CD4-positive, CD25-positive, alpha-beta regulatory T cell (primary cell): Measurements from ENCODE around the gene TLX1. TPM values are rescaled to one million over a fixed set of nuclear protein-coding genes. Genes with fewer than 3 reads are reported as not detected.
A peak's percentile ranks its signal among the peaks of the same experiment; 100 is the strongest.

ENCODE experiments used
- ATAC-seq, 2 donors: fragments of 150-1000 bp; cut with Tn5 transposase; one replicate each; pipeline ENCODE4 v1.10.0; 2021; ENCODE audit warnings: low read depth in 2 of 2, moderate number of reproducible peaks in 2 of 2, moderate library complexity in 1 of 2
- DNase-seq, 3 donors: peaks; one replicate each; pipeline versions ENCODE4 v3.0.0 to v3.0.0-alpha.2; 2012 to 2022; ENCODE audit warnings: mixed read lengths in 1 of 3
- H3K27ac ChIP-seq: one replicate; pipeline ENCODE4 v1.7.0; 2013; ENCODE audit warnings: mild to moderate bottlenecking, low read length; ENCODE audit not compliant: insufficient read depth, poor library complexity, severe bottlenecking
- H3K27me3 ChIP-seq: one replicate; pipeline ENCODE4 v1.7.0; 2013; ENCODE audit warnings: low read length; ENCODE audit not compliant: control insufficient read depth, insufficient read depth
- H3K36me3 ChIP-seq: one replicate; pipeline ENCODE4 v1.7.0; 2013; ENCODE audit warnings: mild to moderate bottlenecking, low read length, moderate library complexity; ENCODE audit not compliant: control insufficient read depth, insufficient read depth
- H3K4me1 ChIP-seq: 2 replicates; pipeline ENCODE4 v1.7.0; 2013; ENCODE audit warnings: mild to moderate bottlenecking, low read length; ENCODE audit not compliant: insufficient read depth, control insufficient read depth, poor library complexity, severe bottlenecking
- H3K4me3 ChIP-seq: one replicate; pipeline ENCODE4 v1.7.0; 2013; ENCODE audit warnings: low read depth, mild to moderate bottlenecking, low read length, moderate library complexity
- H3K9me3 ChIP-seq, 2 experiments: 1 replicate in 1 of 2; 2 replicates in 1 of 2; pipeline ENCODE4 v1.7.0; 2013; ENCODE audit warnings: low read length in 2 of 2, mild to moderate bottlenecking in 1 of 2, moderate library complexity in 1 of 2; ENCODE audit not compliant: control insufficient read depth in 2 of 2
- H3K27ac Mint-ChIP-seq, 3 donors: one replicate each; pipeline ENCODE4 v1.8.0; 2020 to 2022; ENCODE audit warnings: mild to moderate bottlenecking in 3 of 3, mixed read lengths in 3 of 3, moderate library complexity in 2 of 3
- H3K27me3 Mint-ChIP-seq: one replicate; pipeline ENCODE4 v1.8.0; 2022; ENCODE audit warnings: mild to moderate bottlenecking, mixed read lengths
- H3K36me3 Mint-ChIP-seq: one replicate; pipeline ENCODE4 v1.8.0; 2020; ENCODE audit warnings: mixed read lengths
- H3K4me1 Mint-ChIP-seq, 4 donors: one replicate each; pipeline ENCODE4 v1.8.0; 2020 to 2022; ENCODE audit warnings: mixed read lengths in 4 of 4, mild to moderate bottlenecking in 1 of 4
- H3K4me3 Mint-ChIP-seq, 4 donors: one replicate each; pipeline ENCODE4 v1.8.0; 2020 to 2022; ENCODE audit warnings: mild to moderate bottlenecking in 4 of 4, mixed read lengths in 4 of 4, moderate library complexity in 3 of 4
- H3K9me3 Mint-ChIP-seq, 7 donors: one replicate each; pipeline ENCODE4 v1.8.0; 2020 to 2022; ENCODE audit warnings: mixed read lengths in 7 of 7, mild to moderate bottlenecking in 3 of 7, moderate library complexity in 2 of 7
- polyA plus RNA-seq, 4 donors: library from polyadenylated mRNA; unstranded; fragments of 300-500 nt; fragmentation: Illumina TruSeq; gene quantifications; one replicate each; pipeline ENCODE4 v1.2.3, GENCODE V29; 2021
- total RNA-seq: library from RNA; stranded (reverse); gene quantifications from one replicate; pipeline ENCODE4 v1.2.3, GENCODE V29; 2022

Gene TLX1
- total and polyA plus RNA-seq, 5 donors from 2014 or later, result not detected

- H3K27ac Mint-ChIP-seq, result no peak overlapping the region
- ATAC-seq, result no peak
- H3K9me3 Mint-ChIP-seq, result peaks cover 0 to 1% (median 0%) of the 10 kb centered on the region in 7 donors
- H3K27me3 Mint-ChIP-seq, result peaks cover 51% of the 10 kb centered on the region
- H3K4me3 Mint-ChIP-seq, result no peak overlapping the region
- peaks cover 5% of the 10 kb centered on the region for H3K4me1 ChIP-seq
- H3K9me3 ChIP-seq, result no peaks in the 10 kb centered on the region
- no peak for DNase-seq
- H3K36me3 Mint-ChIP-seq, result no peaks in the 10 kb centered on the region
- H3K36me3 ChIP-seq, result no peaks in the 10 kb centered on the region
- no peak overlapping the region for H3K27ac ChIP-seq
- no peaks in the 10 kb centered on the region for H3K27me3 ChIP-seq
- H3K4me1 Mint-ChIP-seq, result peaks cover 0 to 4% (median 2%) of the 10 kb centered on the region in 4 donors
- no peak overlapping the region for H3K4me3 ChIP-seq
These were observed 38.2 kb upstream of the TLX1 start for GRCh38 chr10:101092881-101093354.

- Histone ChIP-seq H3K27ac (no peak overlapping the region), H3K9me3 (no peaks in the 10 kb centered on the region), H3K4me1 (peaks cover 5% of the 10 kb centered on the region), H3K36me3 (no peaks in the 10 kb centered on the region), H3K4me3 (no peak overlapping the region), H3K27me3 (no peaks in the 10 kb centered on the region)
- peaks cover 46% of the 10 kb centered on the region for H3K27me3 Mint-ChIP-seq
- peaks cover 0 to 4% (median 2%) of the 10 kb centered on the region in 4 donors for H3K4me1 Mint-ChIP-seq
- H3K36me3 Mint-ChIP-seq, result no peaks in the 10 kb centered on the region
- DNase-seq (no peak), ATAC-seq (no peak)
- no peak overlapping the region for H3K4me3 Mint-ChIP-seq
- H3K9me3 Mint-ChIP-seq, result peaks cover 0 to 3% (median 0%) of the 10 kb centered on the region in 7 donors
- H3K27ac Mint-ChIP-seq, result no peak overlapping the region
These were observed 36.8 kb upstream of the TLX1 start for GRCh38 chr10:101094121-101094879.

GRCh38 chr10:101095004-101095403 is 36.1 kb upstream of the TLX1 start:
- Histone ChIP-seq H3K9me3 (no peaks in the 10 kb centered on the region), H3K36me3 (no peaks in the 10 kb centered on the region), H3K27ac (no peak overlapping the region), H3K4me3 (no peak overlapping the region), H3K27me3 (peaks cover 6% of the 10 kb centered on the region), H3K4me1 (peaks cover 5% of the 10 kb centered on the region)
- Mint-ChIP-seq H3K36me3 (no peaks in the 10 kb centered on the region), H3K4me3 (no peak overlapping the region), H3K27ac (no peak overlapping the region), H3K9me3 (peaks cover 0 to 3% (median 0%) of the 10 kb centered on the region in 7 donors), H3K27me3 (peaks cover 50% of the 10 kb centered on the region), H3K4me1 (peaks cover 0 to 4% (median 2%) of the 10 kb centered on the region in 4 donors)
- DNase-seq (no peak), ATAC-seq (no peak)

GRCh38 chr10:101095550-101096213 is 35.4 kb upstream of the TLX1 start:
- DNase-seq, result peak; percentile 54 to 66 (median 61)
- H3K4me3 Mint-ChIP-seq, result no peak overlapping the region
- Histone ChIP-seq H3K27ac (no peak overlapping the region), H3K9me3 (no peaks in the 10 kb centered on the region), H3K36me3 (no peaks in the 10 kb centered on the region), H3K27me3 (peaks cover 6% of the 10 kb centered on the region), H3K4me1 (peaks cover 5% of the 10 kb centered on the region), H3K4me3 (no peak overlapping the region)
- H3K27me3 Mint-ChIP-seq, result peaks cover 50% of the 10 kb centered on the region
- H3K9me3 Mint-ChIP-seq, result peaks cover 0 to 3% (median 0%) of the 10 kb centered on the region in 7 donors
- peaks cover 0 to 4% (median 2%) of the 10 kb centered on the region in 4 donors for H3K4me1 Mint-ChIP-seq
- H3K27ac Mint-ChIP-seq, result no peak overlapping the region
- ATAC-seq, result peak; percentile 66 to 73
- H3K36me3 Mint-ChIP-seq, result no peaks in the 10 kb centered on the region

GRCh38 chr10:101096378-101096777 is 34.7 kb upstream of the TLX1 start:
- H3K36me3 ChIP-seq, result no peaks in the 10 kb centered on the region
- ATAC-seq, result no peak
- peaks cover 0 to 4% (median 2%) of the 10 kb centered on the region in 4 donors for H3K4me1 Mint-ChIP-seq
- peaks cover 5% of the 10 kb centered on the region for H3K4me1 ChIP-seq
- no peaks in the 10 kb centered on the region for H3K36me3 Mint-ChIP-seq
- H3K9me3 ChIP-seq, result no peaks in the 10 kb centered on the region
- H3K27me3 Mint-ChIP-seq, result peaks cover 46% of the 10 kb centered on the region
- H3K27ac ChIP-seq, result no peak overlapping the region
- no peak overlapping the region for H3K27ac Mint-ChIP-seq
- H3K4me3 Mint-ChIP-seq, result no peak overlapping the region
- peaks cover 6% of the 10 kb centered on the region for H3K27me3 ChIP-seq
- peaks cover 0 to 3% (median 0%) of the 10 kb centered on the region in 7 donors for H3K9me3 Mint-ChIP-seq
- no peak for DNase-seq
- H3K4me3 ChIP-seq, result no peak overlapping the region

GRCh38 chr10:101097881-101098280 is 33.2 kb upstream of the TLX1 start:
- peaks cover 0 to 2% (median 0%) of the 10 kb centered on the region in 7 donors for H3K9me3 Mint-ChIP-seq
- peaks cover 44% of the 10 kb centered on the region for H3K27me3 Mint-ChIP-seq
- Histone ChIP-seq H3K27me3 (peaks cover 6% of the 10 kb centered on the region), H3K27ac (no peak overlapping the region), H3K4me3 (no peak overlapping the region), H3K36me3 (no peaks in the 10 kb centered on the region), H3K9me3 (no peaks in the 10 kb centered on the region), H3K4me1 (peaks cover 5% of the 10 kb centered on the region)
- ATAC-seq, result no peak
- H3K4me1 Mint-ChIP-seq, result peaks cover 0 to 4% (median 2%) of the 10 kb centered on the region in 4 donors
- H3K4me3 Mint-ChIP-seq, result no peak overlapping the region
- H3K36me3 Mint-ChIP-seq, result no peaks in the 10 kb centered on the region
- DNase-seq, result no peak
- no peak overlapping the region for H3K27ac Mint-ChIP-seq

- Histone ChIP-seq H3K9me3 (no peaks in the 10 kb centered on the region), H3K4me1 (peaks cover 5% of the 10 kb centered on the region), H3K27me3 (peaks cover 11% of the 10 kb centered on the region), H3K36me3 (no peaks in the 10 kb centered on the region), H3K4me3 (no peak overlapping the region), H3K27ac (no peak overlapping the region)
- no peak for ATAC-seq
- Mint-ChIP-seq H3K9me3 (peaks cover 0 to 1% (median 0%) of the 10 kb centered on the region in 7 donors), H3K4me3 (no peak overlapping the region), H3K27ac (no peak overlapping the region), H3K4me1 (peaks cover 0 to 4% (median 2%) of the 10 kb centered on the region in 4 donors), H3K27me3 (peaks cover 52% of the 10 kb centered on the region), H3K36me3 (no peaks in the 10 kb centered on the region)
- no peak for DNase-seq
These were observed 31.2 kb upstream of the TLX1 start for GRCh38 chr10:101099901-101100300.
